Muscle of arm (tissue), 12 donors: ENCODE measurements around the gene SORBS1. TPM values are rescaled to one million over a fixed set of nuclear protein-coding genes. Genes with fewer than 3 reads are reported as not detected.

Experiments
- DNase-seq: peaks from one replicate; pipeline ENCODE4 v3.0.0-alpha.2; 2013
- polyA plus RNA-seq, 12 donors: library from polyadenylated mRNA; unstranded; fragments of 120-200 nt; gene quantifications; one replicate each; pipeline ENCODE4 v1.2.1, GENCODE V29; 2013; ENCODE audit not compliant: insufficient read length in 12 of 12

SORBS1 gene
- polyA plus RNA-seq, 12 donors = 47.7 to 149 (median 78.2) TPM; not detected in 1

DNA sequence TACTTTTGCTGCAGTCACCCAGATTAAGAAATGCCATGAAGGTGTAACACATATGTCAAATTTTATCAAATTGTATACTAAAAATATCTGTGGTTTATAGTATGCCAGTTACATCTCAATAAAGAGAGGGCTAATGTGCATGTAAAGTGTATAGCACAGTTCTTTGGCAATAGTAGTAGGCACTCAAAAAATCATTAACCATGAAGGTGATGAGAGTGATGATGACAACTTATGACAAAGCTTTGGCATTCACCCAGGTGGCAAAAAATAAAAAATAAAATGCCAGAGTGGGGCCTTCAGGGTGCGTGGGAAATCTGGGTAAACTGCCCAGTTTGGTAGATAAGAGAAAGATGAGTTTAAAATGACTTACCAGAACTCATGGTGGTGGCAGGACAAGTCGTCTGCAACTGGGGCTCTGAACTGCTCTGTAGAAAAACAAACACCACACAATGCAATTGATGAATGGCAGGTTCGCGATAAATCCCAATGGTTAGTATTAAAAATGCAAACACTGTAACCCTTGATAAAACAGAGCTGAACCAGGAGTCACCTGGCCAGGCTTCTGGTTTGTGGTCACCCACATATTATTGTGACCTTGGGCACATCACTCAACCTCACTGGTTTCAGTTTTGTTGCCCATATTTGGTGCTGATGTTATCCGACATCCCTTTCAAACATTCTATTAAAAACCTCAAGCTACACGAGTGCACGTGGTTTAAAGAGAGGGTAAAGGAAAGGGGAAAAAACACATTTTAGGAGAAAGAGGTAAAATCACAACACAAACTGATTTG, 120.2 kb downstream of the SORBS1 start:
- no peak for DNase-seq

DNA sequence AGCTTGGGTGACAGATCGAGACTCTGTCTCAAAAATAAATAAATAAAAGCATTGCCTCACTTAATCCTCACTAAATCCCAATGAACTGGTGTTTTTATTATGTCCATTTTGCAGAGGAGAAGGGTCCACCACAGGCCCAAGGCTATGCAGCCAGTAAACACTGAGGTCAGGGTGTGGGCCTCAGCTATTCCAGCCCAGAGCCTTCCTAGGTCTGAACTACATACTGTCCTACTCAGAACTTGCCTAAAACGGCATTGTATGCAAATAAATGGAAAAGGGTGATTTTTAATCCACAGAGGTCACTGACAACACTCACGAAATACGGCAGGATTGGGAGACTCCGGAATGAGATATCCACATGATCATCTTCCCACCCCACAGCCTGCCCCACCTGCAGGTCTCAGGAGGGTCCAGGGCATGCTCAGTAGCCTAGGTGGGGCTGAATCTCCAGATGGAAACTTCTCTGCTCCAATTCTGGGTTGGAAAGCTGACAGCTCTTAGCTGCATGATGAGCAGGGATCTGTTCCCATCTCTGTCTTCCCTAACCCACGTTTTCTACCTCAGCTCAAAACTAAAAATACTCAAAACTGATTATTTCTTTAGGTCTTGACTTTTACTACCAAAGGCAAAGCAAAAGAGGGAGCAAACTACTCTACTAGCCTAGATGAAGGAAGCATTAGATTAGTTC, 121.0 kb downstream of the SORBS1 start:
- DNase-seq = no peak

DNA sequence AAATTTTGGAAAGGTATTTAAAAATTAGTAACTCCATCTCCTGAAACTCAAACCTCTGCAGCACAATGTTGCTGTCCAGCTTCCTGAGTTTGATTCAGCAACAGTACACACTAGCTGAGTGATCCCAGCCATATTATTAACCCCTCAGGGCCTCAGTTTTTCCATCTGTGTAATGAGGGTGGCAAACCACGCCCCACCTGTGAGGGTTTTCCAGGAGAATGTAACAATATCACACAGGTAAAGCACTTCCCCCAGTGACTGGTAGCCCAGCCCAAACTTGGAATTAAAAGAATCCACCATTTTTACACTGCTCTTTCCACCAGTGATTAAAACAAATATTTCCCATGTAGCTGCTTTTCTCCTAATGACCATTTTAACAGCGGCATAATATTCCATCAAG, 122.4 kb downstream of the SORBS1 start:
- no peak for DNase-seq

DNA sequence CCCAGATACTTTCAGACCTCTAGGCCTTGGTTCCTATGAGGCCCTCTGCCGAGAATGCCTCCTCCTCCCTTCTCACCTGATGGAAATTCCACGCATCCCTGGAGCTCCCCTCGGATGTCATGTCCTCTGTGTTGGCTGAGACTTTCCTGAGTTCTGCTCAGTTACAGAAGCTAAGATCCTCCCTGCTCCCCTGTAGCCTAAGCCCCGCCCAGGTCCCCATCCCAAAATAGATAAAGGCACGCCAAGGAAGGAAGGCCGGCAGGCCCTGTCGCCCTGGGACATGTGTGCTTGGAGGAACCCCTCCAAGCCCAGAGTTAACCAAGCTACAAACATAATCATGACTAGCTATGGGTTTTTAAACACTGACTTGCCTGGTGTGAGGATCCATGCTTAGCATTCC, 123.5 kb downstream of the SORBS1 start:
- DNase-seq = no peak

DNA sequence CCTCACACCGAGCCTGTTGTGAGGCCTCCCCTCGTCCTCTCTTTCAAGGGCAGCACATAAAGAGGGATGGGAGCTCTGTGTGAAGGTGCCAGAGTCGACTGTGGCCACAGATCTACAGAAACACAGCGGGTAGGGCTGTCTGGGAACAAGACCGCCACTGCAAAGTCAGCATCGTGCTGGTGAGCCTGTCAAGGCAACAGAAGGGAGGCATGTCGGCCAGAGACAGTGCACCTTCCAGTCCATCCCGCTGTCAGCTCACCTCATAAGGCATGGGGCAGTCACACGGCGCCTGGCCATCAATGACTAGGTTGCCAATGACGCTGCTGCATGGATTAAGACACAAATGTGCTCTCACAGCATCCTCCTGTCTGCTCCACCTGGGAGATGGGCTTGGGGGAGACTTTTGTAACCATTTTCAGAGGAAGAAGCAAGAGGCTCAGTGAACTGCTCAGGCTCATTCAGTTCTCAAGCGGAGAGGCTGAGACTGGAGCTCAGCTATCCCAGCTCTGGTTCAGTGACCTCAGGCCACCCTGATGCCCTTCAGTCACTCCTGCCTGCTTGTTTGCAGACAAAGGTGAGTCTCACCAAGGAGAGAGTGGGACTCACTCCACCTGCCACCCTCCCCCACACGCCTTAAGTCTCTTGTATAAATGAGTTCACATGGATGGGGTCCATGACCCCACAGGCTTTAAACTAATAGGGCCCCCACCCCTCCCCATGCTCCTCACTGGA, 125.5 kb downstream of the SORBS1 start:
- DNase-seq = no peak

DNA sequence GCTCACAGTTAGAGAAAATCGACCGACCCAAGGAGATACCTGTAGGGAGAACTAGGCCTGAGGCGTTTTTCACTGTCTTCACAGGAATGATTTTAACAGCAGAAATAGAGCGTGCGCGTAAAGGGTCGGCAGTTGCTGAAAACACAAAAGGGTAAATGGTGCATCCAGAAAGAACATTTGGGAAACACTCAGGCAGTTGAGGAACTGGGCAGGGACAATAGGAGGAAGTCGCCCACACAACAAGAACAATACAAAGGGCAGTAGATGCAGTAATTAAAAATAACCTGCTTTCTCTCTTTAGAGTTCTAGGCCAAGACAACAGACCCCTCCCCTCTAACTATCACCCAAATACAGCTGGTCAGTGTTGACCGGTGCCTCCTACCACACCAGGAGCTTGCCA, 126.6 kb downstream of the SORBS1 start:
- DNase-seq = no peak

DNA sequence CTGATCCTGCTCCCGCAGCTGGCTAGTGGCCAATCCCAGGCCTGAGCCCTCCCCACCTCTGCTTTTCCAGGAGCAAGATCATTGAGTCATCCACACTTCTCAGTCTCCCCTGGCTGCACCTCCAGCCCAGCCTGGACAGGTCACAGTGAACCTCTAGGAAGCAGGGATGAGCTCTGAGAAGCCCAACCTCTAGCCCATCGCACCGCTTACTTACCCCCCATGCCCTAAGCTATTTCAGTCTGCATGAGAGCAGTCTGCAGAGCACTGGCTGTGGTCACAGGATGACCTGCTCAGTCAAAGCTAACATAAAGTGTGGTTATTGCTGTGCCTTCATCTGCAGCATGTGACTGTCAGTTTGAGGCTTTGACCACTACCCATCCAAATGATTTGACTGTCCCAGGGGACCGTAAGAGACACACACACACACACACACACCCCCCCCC, 129.2 kb downstream of the SORBS1 start:
- DNase-seq = no peak

DNA sequence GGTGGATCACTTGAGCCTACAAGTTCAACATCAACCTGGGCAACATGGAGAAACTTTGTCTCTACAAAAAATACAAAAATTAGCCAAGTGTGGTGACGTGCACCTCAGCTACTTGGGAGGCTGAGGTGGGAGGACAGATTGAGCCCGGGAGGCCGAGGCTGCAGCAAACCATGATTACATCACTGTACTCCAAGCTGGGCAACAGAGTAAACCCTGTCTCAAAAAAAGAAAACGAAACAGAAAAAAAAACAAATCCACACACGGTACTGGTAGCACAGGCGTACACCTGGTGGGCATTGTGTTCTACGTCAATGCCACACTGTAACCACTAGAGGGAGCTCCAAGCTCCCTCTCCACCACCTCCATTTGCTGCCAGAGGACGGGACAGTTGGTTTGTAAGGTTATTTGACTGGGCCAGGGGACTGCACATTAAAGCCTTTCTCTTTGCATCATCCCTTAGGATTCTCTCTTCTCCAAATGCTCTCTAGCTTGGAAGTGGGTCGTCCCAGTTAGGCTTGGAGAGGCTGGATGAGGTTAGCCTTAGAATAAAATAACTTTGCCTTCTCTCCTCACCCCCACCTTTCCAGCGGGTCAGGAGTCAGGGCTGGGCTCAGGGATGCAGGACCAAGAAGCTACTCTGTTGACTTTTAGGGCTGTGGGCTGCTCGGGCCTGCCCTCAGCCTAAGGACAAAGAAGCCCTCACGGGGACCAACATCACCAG, 130.8 kb downstream of the SORBS1 start:
- peak; percentile 75 for DNase-seq

DNA sequence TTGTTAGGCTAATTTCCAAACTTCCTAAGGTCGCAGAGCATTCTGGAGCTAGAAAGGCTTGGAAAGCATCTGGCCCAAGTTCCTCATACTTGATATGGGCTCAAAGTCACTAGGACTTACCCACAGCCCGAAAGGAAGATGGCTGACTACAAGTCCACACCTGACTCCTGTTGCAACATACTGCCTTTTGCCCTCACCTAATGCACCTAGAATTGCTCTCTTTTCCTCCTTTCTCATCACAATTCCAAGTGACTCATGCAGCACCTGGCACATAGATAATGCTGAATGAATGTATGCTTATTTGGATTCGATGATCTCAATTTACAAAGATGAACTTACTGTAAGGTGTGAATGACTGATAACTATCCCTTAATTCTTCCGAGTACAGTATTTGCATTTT, 131.5 kb downstream of the SORBS1 start:
- no peak for DNase-seq

DNA sequence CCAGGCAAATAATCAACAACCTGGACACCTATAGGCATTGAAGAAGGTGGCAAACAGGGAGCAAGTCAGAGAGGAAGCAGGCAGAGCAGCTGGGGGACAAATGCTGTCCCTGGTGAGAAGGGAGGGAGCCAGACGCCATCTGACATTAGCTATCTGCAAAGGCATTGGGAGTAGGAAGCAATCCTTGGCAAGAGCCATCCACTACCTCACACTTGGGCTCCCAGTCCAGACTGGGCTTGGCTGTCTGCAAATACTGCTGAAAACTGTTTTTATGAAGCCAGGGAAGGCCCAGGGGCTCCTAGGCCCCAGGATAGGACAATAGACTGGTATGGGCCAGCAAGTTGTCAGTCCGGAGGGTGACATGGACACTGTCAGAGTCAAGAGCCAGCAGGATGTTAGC, 132.5 kb downstream of the SORBS1 start:
- no peak for DNase-seq

DNA sequence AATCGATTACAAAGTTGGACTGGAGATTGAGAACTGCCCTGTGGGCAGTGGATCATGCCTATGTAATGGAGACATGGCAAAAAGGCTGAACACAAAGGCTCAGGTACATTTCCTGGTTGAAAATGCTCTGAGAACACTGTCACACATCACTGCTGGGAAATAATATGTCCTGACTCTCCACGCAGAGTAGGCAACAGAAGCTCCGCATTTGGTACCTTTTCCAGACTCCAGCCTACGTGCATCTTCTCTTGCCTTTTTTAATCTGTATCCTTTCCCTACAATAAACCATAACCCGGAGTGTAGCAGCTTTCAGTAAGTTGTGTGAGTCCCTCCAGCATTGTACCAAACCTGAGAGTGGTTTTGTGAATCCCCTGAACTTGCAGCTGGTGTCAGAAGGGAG, 134.7 kb downstream of the SORBS1 start:
- no peak for DNase-seq

DNA sequence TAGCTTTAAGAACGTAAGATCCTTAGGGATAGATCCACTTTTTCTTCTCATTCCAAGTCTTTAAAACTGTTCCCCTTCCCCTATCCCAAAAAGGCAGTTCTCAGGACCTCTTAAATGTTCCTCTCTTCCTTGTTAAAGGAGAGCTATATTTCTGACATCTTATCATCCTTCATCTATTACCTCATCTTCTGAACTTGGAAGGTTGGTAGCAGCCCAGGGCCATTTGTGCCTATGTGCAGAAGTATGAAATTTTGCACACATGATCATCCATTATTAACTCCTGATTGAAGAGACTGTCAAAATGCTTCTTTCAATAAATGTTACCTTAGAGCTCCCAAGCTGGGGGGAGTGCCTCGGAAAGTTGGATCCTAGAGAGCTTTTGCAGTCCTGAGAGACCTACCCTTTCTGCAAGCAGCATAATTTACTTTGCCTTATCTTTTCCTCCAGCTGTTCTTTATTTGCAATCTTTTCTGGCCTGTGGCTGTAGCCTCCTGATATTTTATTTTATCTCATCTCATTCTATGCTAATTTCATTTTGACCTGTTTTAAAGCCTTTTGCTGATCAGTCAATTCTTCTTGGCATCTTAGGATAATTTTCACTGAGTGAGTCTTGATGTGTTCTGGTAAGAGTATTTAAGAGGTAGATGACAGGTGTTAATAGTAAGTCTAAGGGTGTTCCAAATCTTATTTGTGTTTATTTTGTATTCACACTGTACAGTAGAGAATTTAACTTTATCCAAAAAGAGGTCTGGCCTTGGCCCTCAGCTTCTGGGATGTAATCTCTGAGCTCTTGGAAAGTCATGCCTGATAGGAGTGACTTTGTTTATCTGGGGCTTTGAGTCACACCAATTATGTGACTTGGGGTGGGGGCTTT, 135.3 kb downstream of the SORBS1 start:
- DNase-seq = no peak

DNA sequence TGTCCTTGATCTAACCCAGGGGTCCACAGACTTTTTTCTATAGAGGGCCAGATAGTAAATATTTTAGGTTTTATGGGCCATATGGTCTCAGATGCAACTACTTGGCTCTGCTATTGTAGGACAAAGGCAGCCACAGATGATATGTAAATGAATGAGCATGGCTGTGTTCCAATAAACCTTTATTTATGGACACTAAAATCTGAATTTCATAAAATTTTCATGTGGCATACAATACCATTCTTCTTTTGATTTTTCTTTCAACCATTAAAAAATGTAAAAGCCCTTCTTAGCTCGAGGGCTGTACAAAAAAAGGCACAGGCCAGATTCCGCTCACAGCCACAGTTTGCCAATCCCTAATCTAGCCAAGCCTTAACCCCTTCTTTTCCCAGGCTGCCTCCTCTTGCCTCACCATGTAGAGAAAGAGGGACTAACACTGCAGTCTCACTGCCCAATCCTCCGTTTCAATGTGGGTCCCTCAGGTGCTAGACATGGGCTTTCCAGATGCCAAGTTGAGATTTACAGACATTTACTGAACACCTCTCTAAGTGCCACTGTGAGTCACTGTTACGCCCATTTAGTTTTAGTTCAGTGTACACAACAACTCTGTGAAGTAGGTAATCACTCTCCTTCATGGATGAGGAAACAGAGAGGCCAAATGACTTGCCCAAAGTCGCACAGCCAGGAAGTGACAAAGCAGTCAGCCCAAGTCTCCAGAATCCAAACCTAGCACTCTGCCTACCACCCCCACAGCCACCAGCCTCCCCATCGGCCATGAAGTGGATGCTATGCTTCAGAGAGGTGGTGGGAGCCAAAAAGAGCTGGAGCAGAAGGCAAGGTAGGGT, 137.8 kb downstream of the SORBS1 start:
- no peak for DNase-seq

DNA sequence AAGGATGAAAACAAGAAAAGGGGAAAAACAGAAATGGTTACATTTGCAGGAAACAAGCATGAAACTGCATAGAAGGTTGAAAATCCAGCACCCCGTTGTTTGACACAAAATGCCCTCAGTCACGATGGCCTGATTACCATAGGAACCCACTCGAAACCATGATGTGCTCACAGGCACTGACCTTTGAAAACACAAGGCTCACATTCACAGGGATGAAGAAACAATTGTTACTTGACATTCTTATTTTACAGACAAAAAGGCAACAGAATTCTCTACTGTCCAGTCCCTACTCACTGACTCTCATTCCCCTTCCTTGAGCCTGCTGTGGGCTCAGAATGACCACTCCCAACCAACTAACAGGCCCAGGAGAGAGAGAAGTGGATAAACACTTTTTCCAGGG, 138.9 kb downstream of the SORBS1 start:
- no peak for DNase-seq

DNA sequence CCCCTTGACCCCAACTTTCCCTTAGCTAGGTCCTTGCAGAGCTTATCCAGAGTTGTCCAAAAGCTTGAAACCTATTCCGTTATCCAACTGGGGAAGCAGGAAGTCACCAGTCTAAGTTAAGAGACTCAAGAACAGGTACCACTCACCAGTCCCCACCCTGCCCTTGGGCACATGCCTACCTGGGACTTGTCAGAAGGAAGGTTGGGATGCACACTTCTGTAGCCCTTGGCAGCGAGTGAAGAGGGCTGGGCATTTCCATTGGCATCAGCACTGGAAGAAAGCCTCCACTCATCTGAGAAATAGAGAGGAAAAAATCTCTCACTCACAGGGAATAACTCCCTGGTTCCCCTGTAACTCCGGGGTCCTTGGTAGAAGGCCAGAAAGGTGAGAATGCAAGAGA, 139.4 kb downstream of the SORBS1 start:
- no peak for DNase-seq

DNA sequence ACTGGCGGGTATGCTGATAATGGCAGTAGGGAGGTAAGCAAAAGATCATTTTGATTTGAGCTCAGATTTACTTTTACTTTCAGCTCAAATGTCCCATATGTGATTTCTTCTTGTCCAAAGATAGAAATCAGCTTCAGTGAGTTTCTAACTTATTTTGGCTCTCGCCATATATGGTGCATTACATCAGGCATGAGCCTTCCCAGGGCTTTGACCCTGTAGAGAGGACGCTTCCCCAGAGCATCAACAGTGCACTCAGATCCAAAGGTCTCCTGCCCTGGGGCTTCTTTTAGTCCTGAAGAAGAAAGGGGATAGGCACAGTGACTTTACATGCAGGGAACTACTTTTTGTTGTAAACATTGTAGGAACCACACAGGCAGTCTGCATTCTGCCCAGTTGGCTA, 141.8 kb downstream of the SORBS1 start:
- DNase-seq = no peak

DNA sequence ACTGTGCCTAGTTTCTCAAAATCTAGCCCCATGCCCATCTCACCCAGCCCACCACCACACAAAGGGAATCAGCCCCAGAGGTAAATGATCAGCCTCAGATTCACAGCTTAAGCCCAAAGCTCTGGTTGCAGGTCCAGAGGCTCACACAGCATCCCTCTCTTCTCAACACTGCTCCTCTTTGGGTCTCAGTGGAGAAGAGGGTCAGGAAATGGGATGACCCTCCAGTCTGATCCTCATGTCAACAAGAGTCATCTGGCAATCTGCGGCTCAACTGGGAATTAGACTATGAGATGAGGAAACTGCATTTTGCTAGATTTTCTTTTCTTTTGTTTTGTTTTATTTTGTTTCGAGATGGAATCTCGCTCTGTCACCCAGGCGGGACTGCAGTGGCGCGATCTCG, 144.2 kb downstream of the SORBS1 start:
- DNase-seq = no peak

DNA sequence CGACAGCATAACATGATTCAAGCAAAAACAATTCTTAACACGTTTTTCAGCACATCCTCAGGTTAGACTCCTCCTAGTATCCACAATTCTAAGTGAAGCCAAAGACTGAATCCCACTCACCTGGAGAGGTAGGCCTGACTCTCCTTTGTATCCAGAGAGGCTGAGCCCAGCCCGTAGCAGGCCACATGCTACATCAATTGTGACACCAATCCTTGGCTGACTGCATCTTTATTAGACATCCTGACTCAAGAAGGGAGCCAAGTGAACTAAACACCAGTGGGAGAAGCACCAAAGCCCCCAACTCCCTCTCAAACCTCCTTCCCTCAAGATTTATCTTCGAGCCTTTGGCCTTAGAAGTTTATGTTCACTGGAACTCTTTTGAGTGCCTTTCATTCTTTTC, 144.9 kb downstream of the SORBS1 start:
- DNase-seq = no peak

DNA sequence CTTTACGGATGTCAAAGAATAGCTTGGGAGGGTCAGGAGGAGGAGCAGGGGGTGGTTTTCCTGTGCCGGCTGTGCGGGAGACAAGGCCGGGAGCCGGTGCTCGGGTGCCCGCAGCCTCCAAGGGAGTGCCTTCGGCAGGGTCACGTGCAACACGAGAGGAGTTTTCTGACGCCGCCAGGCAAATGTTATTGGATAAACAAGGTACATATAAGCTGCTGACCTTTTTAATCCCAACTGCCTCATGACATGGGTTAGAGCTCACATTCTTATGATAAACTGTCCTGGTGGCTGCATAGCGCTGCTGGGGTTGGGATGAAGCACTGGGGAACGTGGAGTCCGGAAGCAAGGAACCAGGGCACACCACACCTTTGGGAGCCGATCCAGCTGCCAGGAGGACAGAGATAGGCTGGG, 145.5 kb downstream of the SORBS1 start:
- no peak for DNase-seq

DNA sequence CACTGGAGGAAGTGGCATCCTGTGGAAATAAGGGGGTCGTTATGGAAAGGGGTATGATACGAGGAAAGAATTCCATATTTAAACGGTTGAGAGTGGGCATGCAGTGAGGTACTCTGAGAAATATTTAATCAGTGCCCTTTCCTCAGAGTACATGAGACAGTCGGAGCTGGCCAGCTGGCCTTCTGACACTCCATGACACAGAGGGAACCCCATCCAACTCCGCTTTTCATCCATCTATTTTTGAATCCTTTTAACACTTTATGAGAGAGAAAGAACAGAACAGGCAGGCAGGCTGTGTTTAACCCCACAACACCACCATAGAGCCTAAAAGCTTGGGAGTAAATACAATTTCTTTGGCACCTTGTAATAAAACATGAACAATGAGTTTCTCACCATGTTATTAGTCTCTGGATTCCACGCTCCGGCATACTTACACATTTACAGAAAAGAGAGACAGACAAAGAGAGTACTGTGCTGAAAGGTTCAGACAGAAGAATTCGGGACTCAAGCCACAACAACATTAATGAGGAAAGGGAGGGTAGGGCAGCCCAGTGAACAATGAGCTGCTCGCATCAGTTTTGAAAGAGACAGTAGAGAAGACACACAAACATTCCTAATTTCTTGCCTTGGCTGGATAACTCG, 146.2 kb downstream of the SORBS1 start:
- peak; percentile 32 for DNase-seq
